ENCODE measurements around the gene SMYD1.
A peak's percentile ranks its signal among the peaks of the same experiment; 100 is the strongest.
"Not testable (repeated sequence)": the region's sequence is repeated elsewhere in the genome, so short reads cannot be mapped to it uniquely, and the experiment has no call there.

Gene SMYD1

GRCh38 chr2:88067598-88067997, at the start of gene SMYD1:
TSS of gene SMYD1 (plus strand) at chr2:88067825. CDS start at chr2:88067865, 40 bp downstream.
- DNase-seq (ENCODE audit: low spot score) = no peak

GRCh38 chr2:88018077-88018805, 49.4 kb upstream of the SMYD1 start:
- DNase-seq (ENCODE audit: low spot score) = not testable (repeated sequence)

GRCh38 chr2:88018909-88019308, 48.7 kb upstream of the SMYD1 start:
- no peak for DNase-seq (ENCODE audit: low spot score)

GRCh38 chr2:88019985-88020384, 47.6 kb upstream of the SMYD1 start:
- no peak for DNase-seq (ENCODE audit: low spot score)

GRCh38 chr2:88022669-88022921, 45.0 kb upstream of the SMYD1 start:
- DNase-seq (ENCODE audit: low spot score) = no peak

GRCh38 chr2:88024509-88024908, 43.1 kb upstream of the SMYD1 start:
- DNase-seq (ENCODE audit: low spot score) = peak; percentile 69

GRCh38 chr2:88027697-88028389, 39.8 kb upstream of the SMYD1 start:
- DNase-seq (ENCODE audit: low spot score) = no peak

GRCh38 chr2:88028931-88029330, 38.7 kb upstream of the SMYD1 start:
- no peak for DNase-seq (ENCODE audit: low spot score)

- no peak for DNase-seq (ENCODE audit: low spot score)
Measured at GRCh38 chr2:88032070-88032702, 35.4 kb upstream of the SMYD1 start.

- DNase-seq (ENCODE audit: low spot score) = no peak
Measured at GRCh38 chr2:88036182-88036581, 31.4 kb upstream of the SMYD1 start.

- DNase-seq (ENCODE audit: low spot score) = no peak
Measured at GRCh38 chr2:88036606-88037005, 31.0 kb upstream of the SMYD1 start.

GRCh38 chr2:88038263-88039105, 29.1 kb upstream of the SMYD1 start:
- DNase-seq (ENCODE audit: low spot score) = no peak

GRCh38 chr2:88042476-88042875, 25.1 kb upstream of the SMYD1 start:
- no peak for DNase-seq (ENCODE audit: low spot score)

- DNase-seq (ENCODE audit: low spot score) = not testable (repeated sequence)
Measured at GRCh38 chr2:88045561-88045960, 22.1 kb upstream of the SMYD1 start.

GRCh38 chr2:88048541-88048940, 19.1 kb upstream of the SMYD1 start:
- no peak for DNase-seq (ENCODE audit: low spot score)

GRCh38 chr2:88049622-88050021, 18.0 kb upstream of the SMYD1 start:
- DNase-seq (ENCODE audit: low spot score) = no peak

- no peak for DNase-seq (ENCODE audit: low spot score)
Measured at GRCh38 chr2:88051792-88052191, 15.8 kb upstream of the SMYD1 start.

GRCh38 chr2:88053296-88053695, 14.3 kb upstream of the SMYD1 start:
- no peak for DNase-seq (ENCODE audit: low spot score)

GRCh38 chr2:88053934-88054781, 13.5 kb upstream of the SMYD1 start:
- no peak for DNase-seq (ENCODE audit: low spot score)

GRCh38 chr2:88054782-88055370, 12.7 kb upstream of the SMYD1 start:
- DNase-seq (ENCODE audit: low spot score) = no peak
